WERI-Rb-1 (cell line): ENCODE data around the gene RASD1.
"Not testable (repeated sequence)": the region's sequence is repeated elsewhere in the genome, so short reads cannot be mapped to it uniquely, and the experiment has no call there.

Experiments
- DNase-seq: peaks from one replicate; pipeline ENCODE4 v3.0.0-alpha.2; 2020
- H3K27ac ChIP-seq: fragments of 250-450 bp; sonication (Bioruptor Pico); 2 replicates; pipeline ENCODE4 v1.5.1; 2020; ENCODE audit warnings: mild to moderate bottlenecking, moderate library complexity
- H3K27me3 ChIP-seq: fragments of 250-450 bp; sonication (Bioruptor Pico); 2 replicates; pipeline ENCODE4 v1.5.1; 2021; ENCODE audit warnings: mild to moderate bottlenecking, low read depth, moderate library complexity; ENCODE audit not compliant: insufficient read depth, severe bottlenecking
- H3K36me3 ChIP-seq: fragments of 250-450 bp; sonication (Bioruptor Pico); 2 replicates; pipeline ENCODE4 v1.5.1; 2020; ENCODE audit warnings: mild to moderate bottlenecking, moderate library complexity
- H3K4me3 ChIP-seq: 2 replicates; pipeline ENCODE4 v1.5.1; 2011; ENCODE audit warnings: low read depth, mild to moderate bottlenecking, control low read depth, low read length
- H3K9me3 ChIP-seq: fragments of 250-450 bp; sonication (Bioruptor Pico); 2 replicates; pipeline ENCODE4 v1.5.1; 2021; ENCODE audit warnings: mild to moderate bottlenecking, moderate library complexity; ENCODE audit not compliant: severe bottlenecking
- TF ChIP-seq, protein P1 (sequence below): IDR thresholded peaks from 2 replicates; pipeline ENCODE4 v1.5.1; 2011; ENCODE audit warnings: low read depth, mild to moderate bottlenecking, control low read depth, inconsistent platforms, low read length

RASD1 gene

DNA sequence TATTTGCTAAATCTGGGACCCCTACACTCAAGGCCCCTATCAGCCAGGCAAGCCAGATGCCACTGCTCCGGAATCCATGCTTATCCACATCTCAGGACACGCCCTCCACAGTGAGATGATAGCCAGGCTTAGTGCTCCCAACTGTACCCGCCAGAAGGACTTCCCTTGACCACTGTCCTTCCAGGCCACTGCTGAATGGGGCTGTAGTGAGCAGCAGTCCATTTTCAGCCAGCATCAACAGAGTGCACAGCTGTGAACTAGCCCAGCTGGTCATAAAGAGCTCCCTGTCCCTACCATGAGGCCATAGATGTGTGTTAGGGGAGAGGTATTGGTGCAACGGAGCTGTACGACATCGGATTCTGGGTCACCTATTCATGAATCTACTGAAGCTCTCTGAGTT is 32.4 kb downstream of the RASD1 start:
- no peaks in the 10 kb centered on the region for H3K27me3 ChIP-seq
- DNase-seq = no peak
- H3K36me3 ChIP-seq = no peaks in the 10 kb centered on the region
- no peaks in the 10 kb centered on the region for H3K9me3 ChIP-seq
- TF ChIP-seq, protein P1, sequence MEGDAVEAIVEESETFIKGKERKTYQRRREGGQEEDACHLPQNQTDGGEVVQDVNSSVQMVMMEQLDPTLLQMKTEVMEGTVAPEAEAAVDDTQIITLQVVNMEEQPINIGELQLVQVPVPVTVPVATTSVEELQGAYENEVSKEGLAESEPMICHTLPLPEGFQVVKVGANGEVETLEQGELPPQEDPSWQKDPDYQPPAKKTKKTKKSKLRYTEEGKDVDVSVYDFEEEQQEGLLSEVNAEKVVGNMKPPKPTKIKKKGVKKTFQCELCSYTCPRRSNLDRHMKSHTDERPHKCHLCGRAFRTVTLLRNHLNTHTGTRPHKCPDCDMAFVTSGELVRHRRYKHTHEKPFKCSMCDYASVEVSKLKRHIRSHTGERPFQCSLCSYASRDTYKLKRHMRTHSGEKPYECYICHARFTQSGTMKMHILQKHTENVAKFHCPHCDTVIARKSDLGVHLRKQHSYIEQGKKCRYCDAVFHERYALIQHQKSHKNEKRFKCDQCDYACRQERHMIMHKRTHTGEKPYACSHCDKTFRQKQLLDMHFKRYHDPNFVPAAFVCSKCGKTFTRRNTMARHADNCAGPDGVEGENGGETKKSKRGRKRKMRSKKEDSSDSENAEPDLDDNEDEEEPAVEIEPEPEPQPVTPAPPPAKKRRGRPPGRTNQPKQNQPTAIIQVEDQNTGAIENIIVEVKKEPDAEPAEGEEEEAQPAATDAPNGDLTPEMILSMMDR = no peak
- H3K27ac ChIP-seq = no peak overlapping the region
- H3K4me3 ChIP-seq = no peak overlapping the region

DNA sequence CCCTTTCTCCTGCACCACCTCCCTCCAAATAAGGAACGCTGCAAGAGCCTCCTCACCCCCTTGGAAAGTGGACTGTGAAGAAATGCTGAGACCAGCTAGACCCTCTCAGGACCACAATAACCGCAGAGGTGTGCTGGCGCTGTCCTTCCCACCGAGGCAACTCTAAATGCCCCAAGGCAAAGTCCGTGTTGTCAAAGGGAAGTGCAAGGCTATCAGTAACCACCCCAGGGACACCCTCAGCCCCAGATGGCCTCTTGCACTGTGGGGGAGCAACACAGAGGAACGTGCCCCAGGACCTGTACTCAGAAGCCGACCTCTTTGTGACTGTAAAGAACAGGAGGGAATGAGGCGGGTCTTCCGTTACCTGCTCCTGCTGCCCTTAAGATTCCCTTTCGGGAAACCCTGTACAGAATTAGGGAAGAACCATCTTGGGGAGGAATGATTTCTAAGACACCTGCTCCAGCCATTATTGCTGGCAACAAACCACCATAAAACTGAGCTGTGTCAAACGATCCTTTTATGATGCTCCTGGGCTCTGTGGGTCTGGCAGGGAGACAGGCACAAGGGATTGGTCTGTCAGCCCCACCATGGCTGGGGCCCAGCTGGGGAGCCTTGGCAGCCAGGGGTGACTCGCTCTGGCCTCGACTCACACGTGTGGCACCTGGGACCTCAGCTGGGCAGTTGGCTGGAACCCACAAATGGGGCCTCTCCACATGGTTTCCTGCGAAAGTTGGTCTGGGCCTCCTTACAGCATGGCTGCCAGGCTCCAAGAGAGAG is 34.0 kb downstream of the RASD1 start:
- H3K9me3 ChIP-seq = no peaks in the 10 kb centered on the region
- DNase-seq = no peak
- no peaks in the 10 kb centered on the region for H3K27me3 ChIP-seq
- H3K36me3 ChIP-seq = no peaks in the 10 kb centered on the region
- no peak overlapping the region for H3K27ac ChIP-seq
- TF ChIP-seq, protein P1 = no peak
- H3K4me3 ChIP-seq = no peak overlapping the region

DNA sequence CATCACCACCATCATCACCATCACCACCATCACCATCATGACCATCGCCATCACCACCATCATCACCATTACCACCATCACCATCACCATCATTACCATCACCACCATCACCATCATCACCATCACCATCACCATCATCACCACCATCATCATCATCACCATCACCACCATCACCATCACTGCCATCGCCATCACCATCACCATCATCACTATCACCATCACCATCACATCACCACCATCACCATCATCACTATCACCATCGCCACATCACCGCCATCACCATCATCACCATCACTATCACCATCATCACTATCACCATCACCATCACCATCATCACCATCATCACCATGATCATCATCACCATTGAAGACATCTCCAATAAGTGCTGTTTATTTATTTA is 36.2 kb downstream of the RASD1 start:
- TF ChIP-seq, protein P1 = no peak
- no peak overlapping the region for H3K27ac ChIP-seq
- no peaks in the 10 kb centered on the region for H3K9me3 ChIP-seq
- H3K36me3 ChIP-seq = no peaks in the 10 kb centered on the region
- no peak overlapping the region for H3K4me3 ChIP-seq
- no peaks in the 10 kb centered on the region for H3K27me3 ChIP-seq
- DNase-seq = no peak

DNA sequence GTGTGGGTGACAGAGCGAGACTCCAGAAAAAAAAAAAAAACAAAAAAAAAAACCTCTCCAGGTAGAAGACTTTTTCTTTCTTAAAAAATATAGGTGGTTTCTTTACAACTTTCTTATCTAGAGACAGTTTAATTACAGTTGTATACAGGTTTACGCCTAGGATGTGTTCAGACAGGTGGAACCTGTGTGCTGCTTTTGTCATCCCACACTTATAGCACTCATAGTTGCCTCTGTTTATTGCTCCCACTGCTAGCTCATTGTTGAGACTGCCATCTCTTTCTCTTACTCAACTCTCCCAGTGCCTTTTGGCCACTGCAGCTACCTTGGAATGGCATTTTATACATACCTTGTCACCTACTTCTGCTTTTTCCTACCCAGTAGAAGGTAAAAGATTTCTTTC is 38.5 kb downstream of the RASD1 start:
- no peak overlapping the region for H3K4me3 ChIP-seq
- H3K9me3 ChIP-seq = no peaks in the 10 kb centered on the region
- TF ChIP-seq, protein P1 = no peak

DNA sequence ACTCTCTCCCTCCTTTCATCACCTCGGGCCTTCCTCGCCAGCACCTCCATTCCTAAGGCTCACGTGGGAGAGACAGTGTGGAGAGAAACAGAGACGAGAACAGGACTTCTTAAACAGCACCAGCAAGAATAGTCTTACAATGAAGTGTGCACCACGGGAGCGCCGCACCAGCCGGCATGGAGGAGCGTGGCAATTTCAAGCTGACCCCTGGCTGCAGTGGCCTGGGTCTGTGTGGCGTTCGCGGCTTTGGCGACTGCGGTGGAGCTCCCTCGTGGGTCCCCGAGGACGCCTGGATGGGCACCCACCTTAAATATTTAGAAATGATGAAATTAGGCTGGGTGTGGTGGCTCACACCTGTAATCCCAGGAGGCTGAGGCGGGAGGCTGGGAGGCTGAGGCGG is 39.9 kb downstream of the RASD1 start:
- no peak for DNase-seq
- Histone ChIP-seq H3K4me3 (no peak overlapping the region), H3K36me3 (no peaks in the 10 kb centered on the region), H3K27ac (no peak overlapping the region), H3K9me3 (no peaks in the 10 kb centered on the region), H3K27me3 (no peaks in the 10 kb centered on the region)
- TF ChIP-seq, protein P1 = no peak

More for the DNA sequence above, 38.5 kb downstream of the RASD1 start:
- no peaks in the 10 kb centered on the region for H3K36me3 ChIP-seq
- no peak overlapping the region for H3K27ac ChIP-seq
- DNase-seq = no peak
- no peaks in the 10 kb centered on the region for H3K27me3 ChIP-seq

DNA sequence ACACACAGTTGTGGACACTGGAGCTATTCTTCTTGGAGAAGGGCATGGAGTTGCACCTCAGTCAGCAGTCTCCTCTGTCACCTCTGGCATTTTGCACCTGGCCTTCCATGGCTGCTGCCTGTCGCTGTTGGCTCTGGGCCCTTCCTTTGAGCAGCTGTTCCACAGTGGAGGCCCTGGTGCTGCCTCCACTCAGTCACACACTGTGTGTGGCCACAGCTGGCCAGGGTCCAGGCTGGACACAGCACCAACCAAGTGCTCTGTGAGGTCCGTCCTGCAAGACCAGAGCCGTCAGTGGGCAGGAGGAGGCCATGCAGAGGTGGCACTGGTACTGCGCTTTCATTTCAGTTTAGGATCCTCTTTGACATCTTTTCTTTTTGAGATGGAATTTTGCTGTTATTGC is 41.0 kb downstream of the RASD1 start:
- no peak for DNase-seq
- Histone ChIP-seq H3K27me3 (no peaks in the 10 kb centered on the region), H3K36me3 (no peaks in the 10 kb centered on the region), H3K4me3 (no peak overlapping the region), H3K9me3 (no peaks in the 10 kb centered on the region), H3K27ac (no peak overlapping the region)
- TF ChIP-seq, protein P1 = no peak

DNA sequence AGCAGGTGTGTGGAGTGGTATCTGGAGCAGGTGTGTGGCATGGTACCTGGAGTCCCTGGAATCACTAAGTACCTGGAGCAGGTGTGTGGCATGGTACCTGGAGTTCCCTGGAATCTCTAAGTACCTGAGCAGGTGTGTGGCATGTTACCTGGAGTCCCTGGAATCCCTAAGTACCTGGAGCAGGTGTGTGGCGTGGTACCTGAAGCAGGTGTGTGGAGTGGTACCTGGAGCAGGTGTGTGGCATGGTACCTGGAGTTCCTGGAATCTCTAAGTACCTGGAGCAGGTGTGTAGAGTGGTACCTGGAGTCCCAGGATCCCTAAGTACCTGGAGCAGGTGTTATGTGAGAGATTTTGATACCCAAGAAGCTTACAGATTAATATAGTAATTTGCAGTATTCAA is 41.5 kb downstream of the RASD1 start:
- not testable (repeated sequence) for H3K9me3 ChIP-seq, DNase-seq, H3K27me3 ChIP-seq, H3K4me3 ChIP-seq, H3K36me3 ChIP-seq, H3K27ac ChIP-seq
